Measurements from ENCODE around the gene RSU1.

- TF ChIP-seq CTCF (IDR thresholded peaks at IDR 0.05; ENCODE audit: borderline replicate concordance, extremely low read depth, low read length, poor library complexity, severe bottlenecking) (no peak), EZH2 (IDR thresholded peaks at IDR 0.05; ENCODE audit: borderline replicate concordance, low read depth, low read length, severe bottlenecking) (no peak)
Measured at GRCh38 chr10:16648366-16648765, 168.9 kb downstream of the RSU1 start.
